ENCODE results near the gene SMURF1. TPM values are rescaled to one million over a fixed set of nuclear protein-coding genes. Genes with fewer than 3 reads are reported as not detected.

SMURF1 gene
- total RNA-seq, 1 donor from 2014 or later = 27.2 TPM

DNA sequence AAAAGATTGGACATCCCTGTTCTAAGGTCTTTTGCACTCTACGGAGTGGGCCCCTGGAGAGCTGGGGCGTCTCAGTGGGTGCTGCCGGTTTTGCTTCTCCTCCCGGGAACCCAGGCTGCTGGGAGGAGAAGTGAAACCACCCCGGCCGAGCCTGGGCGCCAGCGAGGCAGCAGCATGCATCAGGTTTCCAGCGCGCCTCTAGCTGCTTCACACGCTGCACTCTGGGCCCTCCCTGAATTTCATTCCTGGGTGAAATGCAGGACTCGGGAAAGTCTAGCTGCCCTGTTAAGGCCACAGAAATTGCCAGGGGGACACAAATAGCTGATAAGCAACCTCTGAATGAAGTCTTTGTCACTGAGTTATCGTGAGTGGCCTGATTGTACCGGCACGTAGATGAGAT, 138.1 kb downstream of the SMURF1 start:
- no peak for DNase-seq (ENCODE audit: low spot score)

DNA sequence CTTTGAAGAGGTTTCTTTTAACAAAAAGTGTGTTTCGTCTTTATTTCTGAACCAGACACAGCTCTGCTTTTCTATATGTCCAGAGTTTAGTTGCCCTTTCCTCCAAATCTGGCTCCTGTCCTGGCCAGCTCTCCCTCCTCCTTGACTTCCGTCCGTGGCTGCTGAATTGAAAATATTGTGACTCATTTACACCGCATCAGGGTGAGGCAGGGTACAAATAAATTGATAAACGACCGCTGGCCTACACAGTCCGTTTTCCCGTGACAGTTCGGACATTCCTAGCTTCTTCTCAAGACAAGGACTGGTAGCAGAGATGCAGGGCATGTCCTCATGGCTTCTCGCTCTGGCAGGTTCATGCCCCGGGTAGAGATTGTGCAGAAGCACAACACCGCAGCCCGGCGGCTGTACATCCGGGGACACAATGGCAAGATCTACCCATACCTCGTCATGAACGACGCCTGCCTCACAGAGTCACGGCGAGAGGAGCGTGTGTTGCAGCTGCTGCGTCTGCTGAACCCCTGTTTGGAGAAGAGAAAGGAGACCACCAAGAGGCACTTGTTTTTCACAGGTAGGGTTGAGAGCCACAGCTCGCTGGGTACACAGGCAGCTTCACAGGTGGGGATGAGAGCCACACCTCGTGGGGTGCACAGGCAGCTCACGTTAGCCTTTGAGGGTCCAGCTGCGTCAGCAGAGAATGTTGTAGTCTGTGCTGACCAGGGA, 139.0 kb downstream of the SMURF1 start:
- DNase-seq (ENCODE audit: low spot score) = no peak

DNA sequence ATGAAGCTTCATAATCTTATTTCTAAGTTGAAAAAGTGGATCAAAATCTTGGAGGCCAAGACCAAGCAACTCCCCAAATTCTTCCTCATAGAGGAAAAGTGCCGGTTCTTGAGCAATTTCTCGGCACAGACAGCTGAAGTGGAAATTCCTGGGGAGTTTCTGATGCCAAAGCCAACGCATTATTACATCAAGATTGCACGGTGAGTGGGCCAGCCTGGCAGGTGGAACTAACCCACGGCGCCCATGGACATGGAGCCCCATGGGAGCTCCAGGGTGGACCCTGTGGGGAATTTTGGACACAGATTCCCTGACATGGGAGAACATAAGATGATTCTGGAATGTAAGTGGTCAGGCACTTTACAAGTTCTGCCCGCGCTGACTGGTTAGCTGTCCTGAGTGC, 139.7 kb downstream of the SMURF1 start:
- no peak for DNase-seq (ENCODE audit: low spot score)

DNA sequence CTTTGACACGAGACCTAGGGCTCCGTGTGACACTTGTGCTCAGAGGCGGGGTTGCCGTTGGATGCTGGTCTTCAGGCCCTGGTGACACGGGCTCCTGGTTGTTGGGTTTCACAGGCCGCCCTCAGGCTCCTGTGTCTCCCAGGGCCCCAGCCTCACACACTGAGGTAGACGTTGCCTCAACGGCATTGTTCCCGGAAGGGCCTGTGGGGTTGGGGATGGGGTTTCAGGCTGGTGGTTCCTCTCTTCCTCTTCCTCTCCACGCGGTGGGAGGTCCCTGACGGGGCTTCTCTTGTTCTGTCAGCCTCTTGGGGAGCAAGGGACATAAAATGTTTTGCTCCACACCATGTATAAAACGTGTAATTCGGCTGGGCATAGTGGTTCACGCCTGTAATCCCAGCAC, 140.5 kb downstream of the SMURF1 start:
- DNase-seq (ENCODE audit: low spot score) = no peak

DNA sequence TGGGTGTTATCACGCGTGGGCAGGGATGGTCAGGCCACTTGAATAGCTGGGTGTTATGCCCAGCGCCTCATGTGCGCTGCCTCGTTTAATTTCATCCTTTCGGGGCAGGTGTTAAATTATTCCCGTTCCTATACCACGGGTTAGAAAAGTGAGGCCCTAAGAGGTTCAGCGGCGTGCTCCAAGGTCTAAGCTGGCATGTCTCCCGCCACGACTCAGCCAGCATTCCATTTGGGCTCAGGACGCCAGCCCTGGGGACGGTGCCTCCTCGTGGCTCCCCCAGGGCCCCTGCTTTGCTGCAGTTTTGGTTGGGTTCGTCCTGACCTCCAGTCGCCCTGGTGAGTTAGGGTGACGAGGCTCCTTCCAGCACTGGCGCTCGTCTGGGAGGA, 141.1 kb downstream of the SMURF1 start:
- no peak for DNase-seq (ENCODE audit: low spot score)

DNA sequence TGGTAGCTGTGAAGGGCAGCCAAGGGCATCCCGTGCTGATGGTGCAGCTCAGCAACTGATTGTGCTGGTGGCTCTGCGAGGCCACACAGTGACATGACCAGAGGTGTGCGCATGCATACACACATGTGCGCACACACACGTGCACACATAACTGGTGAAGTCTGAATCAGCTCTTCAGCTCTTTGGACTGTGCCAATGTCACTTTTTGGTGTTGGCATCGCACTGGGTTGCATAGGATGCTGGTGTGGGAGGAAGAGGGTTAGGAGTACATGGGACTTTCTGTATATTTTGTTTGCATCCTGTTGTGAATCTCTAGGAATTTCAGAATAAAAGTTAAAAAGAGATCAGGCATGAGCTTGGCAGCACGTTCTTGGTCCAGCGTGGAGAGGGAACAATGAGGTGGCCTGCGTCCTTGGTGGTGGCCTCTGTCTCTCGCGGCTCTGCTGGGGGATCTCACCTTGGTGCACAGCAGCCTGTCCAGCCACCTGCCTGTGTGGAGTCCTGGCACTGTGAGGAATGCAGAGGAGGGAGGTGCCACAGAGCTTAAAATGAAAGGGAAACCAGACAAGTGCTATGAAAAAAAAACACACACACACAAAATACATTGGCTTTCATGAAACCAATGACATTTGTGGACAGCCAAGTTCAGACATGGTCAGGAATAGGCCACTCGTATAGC, 141.6 kb downstream of the SMURF1 start:
- DNase-seq (ENCODE audit: low spot score) = no peak

DNA sequence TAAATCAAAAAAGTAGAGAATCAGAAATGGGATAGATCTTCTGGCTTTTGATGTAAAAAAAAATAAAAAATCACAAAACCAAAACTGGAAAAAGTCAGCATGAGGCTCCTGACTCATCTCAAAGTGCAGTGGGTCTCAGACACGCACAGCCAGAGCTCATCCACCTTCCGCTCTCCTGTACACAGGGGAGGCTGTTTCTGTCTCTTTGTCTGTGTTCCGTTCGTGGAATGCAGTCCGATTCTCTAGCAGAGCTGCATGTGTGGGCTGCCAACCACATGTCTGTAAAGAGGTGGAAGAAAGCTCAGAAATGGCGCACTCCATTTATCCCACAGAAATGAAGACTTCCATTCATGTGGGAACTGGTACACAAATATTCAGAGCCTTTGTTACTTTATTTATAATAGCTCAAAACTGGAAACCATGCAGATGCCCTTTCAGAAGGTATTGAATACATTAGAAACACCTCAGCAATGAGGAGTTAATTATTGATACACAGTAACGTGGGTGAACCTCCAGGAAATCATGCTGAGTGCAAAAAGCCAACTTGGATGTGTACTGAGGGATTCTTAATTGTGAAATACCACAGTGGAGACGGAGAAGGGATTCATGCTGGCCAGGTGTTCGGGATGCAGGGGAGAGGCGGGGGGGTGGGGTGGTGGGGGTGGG, 142.3 kb downstream of the SMURF1 start:
- no peak for DNase-seq (ENCODE audit: low spot score)

DNA sequence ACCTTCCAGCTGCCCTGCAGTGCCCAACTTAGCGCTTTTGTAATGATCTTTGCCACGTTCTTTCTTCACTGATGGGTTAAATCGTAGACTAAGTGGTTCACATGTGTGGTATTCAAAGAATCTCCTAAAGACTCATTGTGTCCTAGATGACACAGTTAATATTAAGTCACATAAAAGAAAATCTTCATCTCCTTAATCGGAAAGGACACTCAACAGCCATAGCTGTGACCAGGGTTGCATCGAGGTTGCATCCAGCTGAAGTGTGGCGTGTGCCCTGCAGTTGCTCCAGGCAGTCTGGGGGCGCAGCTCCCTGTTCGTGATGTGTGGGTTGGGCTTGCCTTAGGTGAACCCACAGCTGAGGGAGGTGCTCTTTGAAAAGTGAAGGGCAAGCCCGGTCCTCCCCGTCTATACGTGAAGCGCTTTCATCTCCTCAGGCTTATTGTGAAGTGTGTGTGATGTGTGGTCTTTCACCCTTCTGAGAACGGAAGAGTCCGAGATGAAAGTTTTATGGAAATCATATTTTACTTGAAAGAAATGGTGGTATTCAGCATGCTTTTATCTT, 142.9 kb downstream of the SMURF1 start:
- no peak for DNase-seq (ENCODE audit: low spot score)

DNA sequence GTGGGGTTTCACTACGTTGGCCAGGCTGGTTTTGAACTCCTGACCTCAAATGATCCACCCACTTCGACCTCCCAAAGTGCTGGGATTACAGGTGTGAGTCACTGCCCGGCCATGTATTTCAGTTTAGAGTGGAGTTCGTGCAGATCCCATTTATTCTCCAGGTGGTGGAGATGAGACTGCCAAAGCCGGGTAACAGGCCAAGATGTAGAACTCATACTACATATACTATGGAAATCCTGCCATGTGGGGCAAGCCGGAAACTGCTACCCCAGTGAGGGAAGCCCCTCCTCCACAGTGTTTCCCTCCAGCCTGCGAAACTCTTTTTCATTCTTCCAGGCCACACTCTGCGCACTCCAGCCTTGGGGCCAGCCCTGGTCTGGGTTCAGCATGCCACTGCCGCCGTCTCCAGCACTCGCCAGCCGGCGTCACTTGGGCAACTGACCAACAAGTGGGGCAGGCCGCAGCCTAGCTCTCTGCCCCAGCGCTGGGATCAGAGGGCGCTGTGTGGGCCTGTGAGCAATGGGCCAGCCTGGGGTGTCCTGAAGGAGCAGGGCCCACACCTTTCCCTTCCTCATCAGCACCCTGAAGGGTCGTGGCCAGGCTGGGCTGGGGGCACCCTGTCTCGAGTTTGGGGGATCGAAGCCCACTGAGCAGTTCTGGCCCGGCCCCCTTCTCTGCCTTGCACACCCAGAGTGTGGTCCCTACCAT, 143.6 kb downstream of the SMURF1 start:
- DNase-seq (ENCODE audit: low spot score) = no peak

DNA sequence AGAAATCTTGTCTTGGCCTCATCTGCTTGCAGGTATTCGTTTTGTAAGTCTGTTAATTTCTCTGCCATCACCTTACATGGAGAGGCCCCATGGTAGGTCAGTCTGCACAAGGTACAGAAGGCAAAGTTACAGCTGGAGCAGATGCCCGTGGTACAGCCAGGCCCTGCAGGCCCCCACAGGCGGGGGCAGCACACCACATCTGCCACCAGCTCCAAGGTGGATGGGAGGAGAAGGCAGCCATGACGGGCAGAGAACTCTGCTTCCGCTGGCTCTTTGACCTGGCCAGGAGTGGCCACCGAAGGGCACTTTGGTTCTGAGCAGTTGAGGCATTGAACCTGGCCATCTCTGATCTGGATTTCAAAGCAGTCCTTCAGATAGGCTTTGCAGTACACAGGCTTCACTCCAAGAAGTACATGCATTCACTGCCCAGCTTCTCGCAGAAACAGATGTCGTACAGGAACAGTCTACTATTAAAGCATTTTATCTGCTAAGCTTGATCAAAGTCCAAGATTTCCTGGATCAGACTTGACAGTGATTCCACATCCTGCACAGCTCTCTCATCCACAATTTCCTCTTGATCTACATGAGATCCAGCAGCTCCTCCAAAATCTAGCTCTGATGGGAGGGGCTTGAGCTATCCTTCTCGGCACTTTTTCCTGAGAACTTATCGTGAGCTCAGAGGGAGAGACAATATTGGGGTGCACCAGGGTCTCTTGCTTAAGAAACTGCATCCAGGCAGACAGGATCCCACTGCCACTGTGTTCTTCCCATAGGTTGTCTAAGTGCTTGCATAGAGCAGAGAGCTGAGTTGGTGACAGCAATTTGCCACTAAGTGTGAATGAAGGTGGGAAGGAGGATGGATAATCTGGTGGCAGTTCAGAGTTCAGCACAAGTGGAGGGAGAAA, 144.8 kb downstream of the SMURF1 start:
- peak; percentile 61 for DNase-seq (ENCODE audit: low spot score)

DNA sequence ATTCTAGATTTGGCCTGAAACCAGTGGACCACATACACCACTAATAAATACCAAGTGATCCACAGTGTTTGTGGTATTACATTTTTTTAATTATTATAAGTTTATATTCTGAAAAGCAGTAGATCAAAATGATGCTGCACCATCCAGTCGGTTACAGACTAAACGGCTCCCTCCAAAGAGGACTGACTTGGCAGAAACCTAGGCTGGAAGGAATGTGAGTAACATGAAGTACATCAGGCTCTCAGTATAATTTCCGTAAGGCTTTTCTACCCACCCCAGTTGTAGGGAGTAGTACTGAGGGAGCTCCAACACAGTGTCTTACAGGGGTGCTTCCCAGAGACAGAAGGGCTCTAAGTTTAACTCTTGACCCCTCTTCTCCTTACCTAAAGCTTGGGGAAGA, 146.1 kb downstream of the SMURF1 start:
- no peak for DNase-seq (ENCODE audit: low spot score)

DNA sequence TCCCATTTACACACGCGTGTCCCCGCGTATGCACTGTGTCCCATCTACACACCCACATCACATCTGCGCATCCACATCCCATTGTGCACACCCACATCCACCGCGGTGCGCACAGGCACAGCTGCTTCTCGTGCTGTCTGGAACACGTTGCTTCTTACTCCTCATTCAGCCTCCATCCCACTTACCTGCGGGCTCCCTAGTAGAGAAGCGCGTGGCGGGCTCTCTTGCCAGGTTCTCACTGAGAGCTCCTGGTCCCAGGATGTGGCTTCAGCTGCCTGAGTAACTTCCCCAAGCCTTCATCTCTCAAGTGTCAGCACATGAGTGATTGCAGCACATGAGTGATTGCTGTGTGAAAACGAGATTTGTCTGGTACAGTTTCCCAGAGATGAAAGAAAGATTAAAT, 147.8 kb downstream of the SMURF1 start:
- DNase-seq (ENCODE audit: low spot score) = no peak

DNA sequence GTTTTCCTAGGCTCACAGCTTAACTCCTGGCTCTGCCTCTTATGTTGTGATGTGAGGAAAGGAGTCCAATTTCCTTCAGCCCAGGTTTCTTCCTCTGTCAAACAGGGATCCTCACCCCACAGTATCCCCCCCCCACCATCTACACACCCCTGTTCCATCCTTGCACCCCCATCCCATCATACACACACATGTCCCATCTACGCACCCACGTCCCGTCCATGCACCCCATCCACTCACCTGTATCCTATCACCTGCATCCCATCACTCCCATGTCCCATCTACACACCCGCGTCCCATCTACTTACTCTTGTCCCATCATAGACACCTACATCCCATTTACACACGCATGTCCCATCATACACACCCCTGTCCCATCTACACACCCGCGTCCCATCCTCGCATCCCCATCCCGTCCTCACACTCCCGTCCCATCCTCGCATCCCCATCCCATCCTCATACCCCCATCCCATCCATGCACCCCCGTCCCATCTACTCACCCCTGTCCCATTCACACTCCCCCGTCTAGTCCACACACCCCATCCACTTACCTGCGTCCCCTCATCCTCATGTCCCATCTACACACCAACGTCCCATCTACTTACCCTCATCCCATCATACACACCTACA, 148.3 kb downstream of the SMURF1 start:
- DNase-seq (ENCODE audit: low spot score) = no peak

DNA sequence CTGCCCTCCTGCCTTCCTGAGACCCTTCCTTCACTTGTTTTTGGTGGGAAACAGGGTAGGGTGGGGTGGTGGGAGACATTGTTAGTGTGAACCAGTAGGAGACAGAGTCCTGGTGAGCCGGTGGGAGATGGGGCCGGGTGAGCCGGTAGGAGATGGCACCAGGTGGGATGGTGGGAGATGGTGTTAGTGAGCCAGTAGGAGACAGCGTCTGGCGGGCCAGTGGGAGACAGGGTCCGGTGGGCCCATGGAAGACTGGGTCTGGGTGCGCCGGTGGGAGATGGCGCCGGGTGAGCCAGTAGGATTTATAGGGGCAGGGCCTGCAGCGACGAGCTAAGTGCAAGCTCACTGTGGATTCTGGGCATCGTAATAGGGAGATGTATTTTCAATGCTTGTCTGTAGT, 148.8 kb downstream of the SMURF1 start:
- no peak for DNase-seq (ENCODE audit: low spot score)

DNA sequence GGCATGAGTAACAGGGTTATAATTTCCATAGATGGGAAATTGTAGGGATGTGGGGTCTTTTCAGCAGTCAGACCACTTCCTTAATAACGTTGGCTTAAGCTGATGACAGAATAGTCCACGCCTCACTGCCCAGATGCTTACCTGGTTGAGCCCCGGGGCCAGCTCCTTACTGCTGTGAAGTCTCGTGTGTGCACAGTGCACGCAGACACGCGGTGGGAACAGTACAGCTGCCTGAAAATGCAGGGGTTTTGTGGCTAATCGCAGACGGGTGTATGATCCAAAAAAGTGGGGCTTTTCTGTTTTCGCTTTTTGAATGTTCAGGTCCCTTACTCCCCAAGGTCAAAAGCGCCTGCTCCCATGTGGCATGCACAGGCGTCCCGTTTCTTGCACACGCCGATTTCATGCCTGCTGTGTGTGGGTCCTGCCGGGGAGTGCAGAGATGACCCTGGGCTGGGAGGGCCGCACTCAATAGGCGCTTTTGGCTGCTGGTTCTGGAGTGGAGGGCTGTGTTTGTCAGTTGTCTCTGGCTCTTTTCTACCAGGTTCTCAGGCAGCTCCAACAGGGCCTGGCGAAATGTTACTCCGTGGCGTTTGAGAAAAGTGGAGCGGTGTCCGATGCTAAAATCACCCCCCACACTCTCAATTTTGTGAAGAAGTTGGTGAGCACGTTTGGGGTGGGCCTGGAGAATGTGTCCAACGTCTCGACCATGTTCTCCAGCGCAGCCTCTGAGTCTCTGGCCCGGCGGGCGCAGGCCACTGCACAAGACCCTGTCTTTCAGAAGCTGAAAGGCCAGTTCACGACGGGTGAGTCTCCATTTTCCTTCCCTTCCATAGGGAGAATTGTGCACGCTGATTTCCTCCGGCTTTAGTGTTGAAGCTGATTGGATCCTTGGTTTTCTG, 149.6 kb downstream of the SMURF1 start:
- no peak for DNase-seq (ENCODE audit: low spot score)

DNA sequence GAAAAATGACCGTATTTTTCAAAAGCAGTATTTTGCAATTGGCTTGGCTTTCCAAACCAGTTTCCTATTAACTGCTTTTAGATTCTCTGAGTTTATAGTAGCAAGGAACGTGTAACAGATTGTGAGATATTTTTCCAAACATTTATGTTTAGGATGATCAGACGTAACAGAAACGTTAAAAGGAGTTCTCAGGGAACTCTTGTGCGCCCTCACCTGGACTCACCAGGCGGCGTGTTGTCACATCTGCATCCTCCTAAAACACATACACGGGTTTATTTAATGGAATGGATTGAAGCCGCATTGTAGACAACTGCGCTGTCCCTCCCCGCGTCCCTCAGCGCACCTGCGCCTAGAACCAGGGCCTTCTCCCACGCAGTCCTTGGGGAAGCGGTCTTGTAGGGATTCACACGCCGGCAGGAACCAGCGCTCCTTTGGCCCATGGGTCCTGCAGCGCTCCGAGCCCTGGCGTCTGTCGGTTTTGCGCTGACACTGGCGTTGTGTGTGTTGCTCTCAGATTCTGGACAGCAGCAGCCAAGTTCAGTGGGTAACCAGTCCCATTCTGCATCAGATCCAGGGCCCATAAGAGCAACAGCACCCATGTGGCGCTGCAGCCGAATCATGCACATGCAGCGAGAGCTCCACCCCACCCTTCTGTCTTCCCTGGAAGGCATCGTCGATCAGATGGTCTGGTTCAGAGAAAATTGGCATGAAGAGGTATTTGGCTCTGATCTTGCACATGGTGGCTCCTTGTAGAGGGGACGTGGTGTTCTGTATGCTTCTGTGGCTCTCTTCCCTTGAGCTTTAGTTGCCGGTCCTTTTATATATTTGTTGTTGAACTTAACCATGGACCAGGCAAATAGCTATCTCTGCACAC, 150.6 kb downstream of the SMURF1 start:
- DNase-seq (ENCODE audit: low spot score) = no peak

DNA sequence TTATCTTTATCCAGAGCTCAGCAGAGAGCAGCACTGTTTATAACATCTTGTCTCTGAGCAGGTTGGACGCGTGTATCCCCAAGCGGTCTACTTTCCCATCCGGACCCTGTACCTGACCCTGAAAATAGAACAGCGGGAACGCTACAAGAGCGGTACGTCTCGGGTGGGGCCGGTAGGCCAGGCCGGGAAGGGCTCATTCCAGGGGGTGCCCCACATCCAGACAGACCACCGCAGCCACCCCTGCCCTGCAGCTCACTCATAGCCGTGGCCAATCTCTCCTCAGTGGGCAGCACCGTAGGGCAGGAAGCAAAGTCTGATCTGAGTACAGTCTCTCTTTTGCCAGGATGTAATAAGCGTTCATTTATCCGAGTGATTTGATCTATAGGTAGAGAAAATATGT, 151.8 kb downstream of the SMURF1 start:
- no peak for DNase-seq (ENCODE audit: low spot score)

DNA sequence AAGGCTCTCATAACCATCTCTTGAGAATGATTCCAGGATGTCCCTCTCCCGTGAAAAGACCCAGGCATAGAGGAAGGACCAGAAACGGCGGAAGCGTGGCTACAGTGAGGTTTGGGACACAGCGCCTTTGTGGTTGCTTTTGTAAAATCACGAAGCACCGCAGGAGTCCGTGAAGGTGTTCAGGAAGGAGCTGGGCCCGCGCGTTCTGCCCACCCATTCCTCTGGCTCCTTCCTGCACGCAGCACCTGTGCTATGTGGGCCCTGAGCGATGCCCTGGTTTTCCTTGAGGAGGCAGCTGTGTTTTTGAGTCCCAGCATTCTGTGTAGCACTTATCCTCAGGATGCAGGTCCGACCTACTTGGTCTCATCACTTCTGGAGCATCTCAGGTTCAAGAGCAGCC, 152.8 kb downstream of the SMURF1 start:
- DNase-seq (ENCODE audit: low spot score) = no peak
